ENCODE results near the gene ZBTB7C.

The ZBTB7C gene

GRCh38 chr18:48142353-48142752 lies 266.8 kb downstream of the ZBTB7C start:
- H3K9me2 ChIP-seq (replicated peaks; ENCODE audit: low read depth, low read length): no peaks in the 10 kb centered on the region
- H2AFZ ChIP-seq (ENCODE audit: low read length): no peak overlapping the region
- H3K4me3 ChIP-seq (ENCODE audit: low read length, poor library complexity, severe bottlenecking): no peak overlapping the region
- peaks cover 21% of the 10 kb centered on the region for H3K4me1 ChIP-seq (ENCODE audit: insufficient read depth, low read length, poor library complexity, severe bottlenecking)
- H3K9ac ChIP-seq (ENCODE audit: low read depth, low read length, poor library complexity, severe bottlenecking): no peak overlapping the region
- no peaks in the 10 kb centered on the region for H3K9me3 ChIP-seq (ENCODE audit: insufficient read depth, low read depth, low read length)
- H3K4me2 ChIP-seq (ENCODE audit: low read depth, low read length, poor library complexity, severe bottlenecking): no peak overlapping the region
- H3F3A ChIP-seq (ENCODE audit: low read depth): no peaks in the 10 kb centered on the region
- H4K20me1 ChIP-seq (ENCODE audit: insufficient read depth, low read length, poor library complexity, severe bottlenecking): no peaks in the 10 kb centered on the region
- no peaks in the 10 kb centered on the region for H3K36me3 ChIP-seq (ENCODE audit: insufficient read depth, low read length)
- no peaks in the 10 kb centered on the region for H3K79me2 ChIP-seq (ENCODE audit: insufficient read depth, low read length)
- H3K27me3 ChIP-seq (ENCODE audit: insufficient read depth, low read length, poor library complexity, severe bottlenecking): no peaks in the 10 kb centered on the region
- no peak for TF ChIP-seq CTCF (conservative IDR thresholded peaks at IDR 0.05; ENCODE audit: low read length)
- no peak for TF ChIP-seq EZH2phosphoT487 (IDR thresholded peaks at IDR 0.05; ENCODE audit: borderline replicate concordance)

DNA sequence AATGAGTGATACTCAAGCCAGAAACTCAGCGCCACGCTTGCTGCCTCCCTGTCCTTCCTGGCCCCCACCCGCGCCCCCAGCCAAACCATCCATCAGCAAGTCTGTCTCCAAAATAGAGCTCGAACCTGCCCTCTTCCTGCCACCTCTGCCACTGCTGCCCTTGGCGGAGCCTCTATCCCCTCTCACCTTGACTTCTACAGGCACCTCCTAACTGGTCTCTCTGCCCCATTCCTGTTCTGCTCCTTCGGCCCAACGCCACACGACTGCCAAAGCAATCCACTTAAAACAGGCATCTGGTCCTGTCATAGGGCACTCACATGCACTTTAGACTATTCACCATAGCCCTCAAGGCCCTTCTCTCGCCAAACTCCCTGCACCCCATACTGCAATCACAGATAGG lies 268.5 kb downstream of the ZBTB7C start:
- Histone ChIP-seq H3K79me2 (ENCODE audit: insufficient read depth, low read length) (no peaks in the 10 kb centered on the region), H3K9me3 (ENCODE audit: insufficient read depth, low read depth, low read length) (no peaks in the 10 kb centered on the region), H3K4me1 (ENCODE audit: insufficient read depth, low read length, poor library complexity, severe bottlenecking) (peaks cover 24% of the 10 kb centered on the region), H3F3A (ENCODE audit: low read depth) (no peaks in the 10 kb centered on the region), H2AFZ (ENCODE audit: low read length) (no peak overlapping the region), H3K9ac (ENCODE audit: low read depth, low read length, poor library complexity, severe bottlenecking) (no peak overlapping the region), H3K27me3 (ENCODE audit: insufficient read depth, low read length, poor library complexity, severe bottlenecking) (no peaks in the 10 kb centered on the region), H3K4me2 (ENCODE audit: low read depth, low read length, poor library complexity, severe bottlenecking) (no peak overlapping the region), H3K4me3 (ENCODE audit: low read length, poor library complexity, severe bottlenecking) (no peak overlapping the region), H3K36me3 (ENCODE audit: insufficient read depth, low read length) (no peaks in the 10 kb centered on the region), H3K9me2 (replicated peaks; ENCODE audit: low read depth, low read length) (no peaks in the 10 kb centered on the region), H4K20me1 (ENCODE audit: insufficient read depth, low read length, poor library complexity, severe bottlenecking) (no peaks in the 10 kb centered on the region)
- TF ChIP-seq CTCF (conservative IDR thresholded peaks at IDR 0.05; ENCODE audit: low read length): no peak
- TF ChIP-seq EZH2phosphoT487 (IDR thresholded peaks at IDR 0.05; ENCODE audit: borderline replicate concordance): no peak

DNA sequence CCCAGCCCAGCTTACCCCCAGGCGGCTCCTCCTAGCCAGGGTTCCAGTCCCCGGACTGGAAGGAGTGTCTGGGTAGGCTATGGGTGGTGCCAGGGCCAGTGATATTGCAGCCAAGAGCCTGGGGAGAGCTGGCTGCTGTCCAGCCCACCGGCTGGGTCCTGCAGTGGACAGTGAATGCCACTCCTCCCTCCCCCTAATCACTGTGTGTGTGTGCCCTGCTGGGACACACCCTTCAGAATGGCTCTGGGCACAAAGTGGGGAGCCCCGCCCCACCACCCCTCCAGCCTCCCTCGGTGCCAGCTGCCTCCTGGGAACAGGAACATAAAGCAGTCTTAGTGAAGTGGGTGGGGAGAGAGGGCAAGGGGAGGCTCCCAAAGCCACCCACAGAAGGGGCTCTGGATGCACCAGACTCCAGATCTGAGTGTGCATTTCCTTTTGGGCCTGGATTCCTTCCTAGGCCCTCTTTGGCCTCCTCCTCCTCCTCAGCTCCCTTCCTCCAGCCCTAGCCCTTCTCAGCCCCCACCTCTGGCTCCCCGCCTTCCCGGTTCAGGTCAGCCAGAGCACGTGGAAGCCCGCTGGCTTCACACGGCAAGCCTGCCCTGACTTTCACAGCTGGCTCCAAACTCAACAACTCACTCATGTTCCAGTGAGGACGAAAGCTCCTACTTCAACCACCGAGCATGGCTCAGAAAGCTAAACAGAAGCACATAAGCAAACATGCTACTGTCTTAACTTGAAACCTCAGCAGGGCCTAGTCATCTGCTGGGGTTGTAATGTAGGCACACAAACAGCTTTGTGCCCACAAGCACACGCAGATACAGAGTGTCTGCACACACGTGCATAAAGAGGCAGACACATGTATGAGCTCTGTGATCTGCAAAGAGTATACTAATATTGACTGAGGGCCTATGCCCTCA lies 269.5 kb downstream of the ZBTB7C start:
- Histone ChIP-seq H3K4me1 (ENCODE audit: insufficient read depth, low read length, poor library complexity, severe bottlenecking) (peaks cover 24% of the 10 kb centered on the region), H2AFZ (ENCODE audit: low read length) (0 out of 2 replicates have a peak overlapping the region, but pooled peaks have one; percentile 32), H3K4me3 (ENCODE audit: low read length, poor library complexity, severe bottlenecking) (no peak overlapping the region), H3K79me2 (ENCODE audit: insufficient read depth, low read length) (no peaks in the 10 kb centered on the region), H3K9ac (ENCODE audit: low read depth, low read length, poor library complexity, severe bottlenecking) (no peak overlapping the region), H3F3A (ENCODE audit: low read depth) (no peaks in the 10 kb centered on the region), H3K27me3 (ENCODE audit: insufficient read depth, low read length, poor library complexity, severe bottlenecking) (no peaks in the 10 kb centered on the region), H3K9me3 (ENCODE audit: insufficient read depth, low read depth, low read length) (no peaks in the 10 kb centered on the region), H4K20me1 (ENCODE audit: insufficient read depth, low read length, poor library complexity, severe bottlenecking) (no peaks in the 10 kb centered on the region), H3K36me3 (ENCODE audit: insufficient read depth, low read length) (no peaks in the 10 kb centered on the region), H3K9me2 (replicated peaks; ENCODE audit: low read depth, low read length) (no peaks in the 10 kb centered on the region), H3K4me2 (ENCODE audit: low read depth, low read length, poor library complexity, severe bottlenecking) (no peak overlapping the region)
- TF ChIP-seq CTCF (conservative IDR thresholded peaks at IDR 0.05; ENCODE audit: low read length): no peak
- no peak for TF ChIP-seq EZH2phosphoT487 (IDR thresholded peaks at IDR 0.05; ENCODE audit: borderline replicate concordance)

Data from Loucy (cell line).